Endothelial cell of umbilical vein (primary cell): ENCODE data around the gene ULK2. TPM values are rescaled to one million over a fixed set of nuclear protein-coding genes. Genes with fewer than 3 reads are reported as not detected.

Experiments used
- BruUV-seq: library from RNA; stranded (reverse); fragments of 400-500 nt; replicated peaks from 2 replicates; lab custom pipeline; 2021; lab: Mats Ljungman, UMichigan
- CTCF ChIA-PET: fragments of 300-600, 350-600 bp; sonication (Branson Sonifier 250); formaldehyde crosslinking; loops from one replicate; lab custom pipeline; 2021; ENCODE audit warnings: antibody characterized with exemption, inconsistent platforms; lab: Charles Lee
- POLR2A ChIA-PET: fragments of 300-600, 350-600 bp; sonication (Branson Sonifier 250); formaldehyde crosslinking; loops from one replicate; lab custom pipeline; 2021; ENCODE audit warnings: antibody characterized with exemption, inconsistent platforms; lab: Charles Lee
- DNase-seq: peaks from one replicate; pipeline ENCODE4 v3.0.0-alpha.2; 2011; ENCODE audit warnings: low read depth, low spot score
- FAIRE-seq: peaks from 2 replicates; lab custom pipeline; 2011; peaks lifted over from hg19 to GRCh38; lab: Jason Lieb, UNC
- H2AFZ ChIP-seq: 2 replicates; pipeline ENCODE4 v1.6.0; 2012; ENCODE audit warnings: low read depth, low read length, control low read depth, inconsistent platforms
- H3K27ac ChIP-seq: 2 replicates; pipeline ENCODE4 v1.5.1; 2011; ENCODE audit warnings: low read depth, mild to moderate bottlenecking, control low read depth, low read length, moderate library complexity; ENCODE audit not compliant: insufficient read depth
- H3K27me3 ChIP-seq, 2 experiments: 2 replicates each; pipeline versions ENCODE4 v1.6.0 to v1.6.1; 2011; ENCODE audit warnings: low read length in 2 of 2, mixed read lengths in 1 of 2; ENCODE audit not compliant: control insufficient read depth in 2 of 2, insufficient read depth in 2 of 2
- H3K36me3 ChIP-seq, 2 experiments: 2 replicates in 1 of 2; 3 replicates in 1 of 2; pipeline ENCODE4 v1.5.1; 2011; ENCODE audit warnings: low read length in 2 of 2, mild to moderate bottlenecking in 1 of 2, moderate library complexity in 1 of 2; ENCODE audit not compliant: control insufficient read depth in 2 of 2, insufficient read depth in 2 of 2; ENCODE audit errors: extremely low read depth in 1 of 2
- H3K4me1 ChIP-seq: 3 replicates; pipeline ENCODE4 v1.5.1; 2011; ENCODE audit warnings: mild to moderate bottlenecking, low read length; ENCODE audit not compliant: control insufficient read depth, insufficient read depth; ENCODE audit errors: extremely low read depth
- H3K4me2 ChIP-seq: 2 replicates; pipeline ENCODE4 v1.6.1; 2011; ENCODE audit warnings: low read length, control low read depth, mixed read lengths; ENCODE audit not compliant: insufficient read depth
- H3K4me3 ChIP-seq, 3 experiments: fragments of 200-600 bp in 1 of 3; sonication (generic), shearing (Covaris generic) in 1 of 3; replicated peaks in 1 of 3; 2 replicates each; pipeline ENCODE4 v1.5.1; 2011 to 2016; ENCODE audit warnings: control low read depth in 3 of 3, low read length in 3 of 3, mild to moderate bottlenecking in 2 of 3, inconsistent platforms in 1 of 3, low read depth in 1 of 3, moderate library complexity in 1 of 3; ENCODE audit not compliant: insufficient read depth in 1 of 3
- H3K79me2 ChIP-seq: 2 replicates; pipeline ENCODE4 v1.6.0; 2012; ENCODE audit warnings: low read length, inconsistent platforms; ENCODE audit not compliant: control insufficient read depth, insufficient read depth
- H3K9ac ChIP-seq: replicated peaks from 2 replicates; pipeline ENCODE3; 2011; ENCODE audit warnings: low read length, control low read depth; ENCODE audit not compliant: insufficient read depth; ENCODE audit errors: extremely low read depth
- H3K9me1 ChIP-seq: replicated peaks from 3 replicates; pipeline ENCODE4 v1.6.0; 2011; ENCODE audit warnings: mild to moderate bottlenecking, low read length; ENCODE audit not compliant: control insufficient read depth, insufficient read depth; ENCODE audit errors: extremely low read depth
- H3K9me3 ChIP-seq: replicated peaks from 2 replicates; pipeline ENCODE4 v1.5.1; 2012; ENCODE audit warnings: low read length, inconsistent platforms; ENCODE audit not compliant: control insufficient read depth, insufficient read depth
- H4K20me1 ChIP-seq: replicated peaks from 2 replicates; pipeline ENCODE3; 2011; ENCODE audit warnings: mild to moderate bottlenecking, low read length; ENCODE audit not compliant: control insufficient read depth, insufficient read depth; ENCODE audit errors: extremely low read depth
- CTCF ChIP-seq, 2 donors: IDR thresholded peaks; 1 replicate in 1 of 2; 2 replicates in 1 of 2; pipeline ENCODE4 v1.5.1; 2011; ENCODE audit warnings: low read length in 2 of 2, mild to moderate bottlenecking in 2 of 2, moderate library complexity in 2 of 2, control low read depth in 1 of 2, inconsistent platforms in 1 of 2, low read depth in 1 of 2; ENCODE audit not compliant: insufficient read depth in 1 of 2; ENCODE audit errors: extremely low read depth in 1 of 2
- EZH2 ChIP-seq: IDR thresholded peaks from 2 replicates; pipeline ENCODE4 v1.6.1; 2012; ENCODE audit warnings: borderline replicate concordance, low read depth, mild to moderate bottlenecking, moderate library complexity, low read length, inconsistent platforms; ENCODE audit not compliant: severe bottlenecking
- FOS ChIP-seq: IDR thresholded peaks from 2 replicates; pipeline ENCODE4 v1.6.1; 2011; ENCODE audit warnings: mild to moderate bottlenecking, low read length, moderate library complexity, borderline replicate concordance; ENCODE audit not compliant: insufficient read depth
- GATA2 ChIP-seq: IDR thresholded peaks from 2 replicates; pipeline ENCODE4 v1.7.0; 2011; ENCODE audit warnings: low read depth, mild to moderate bottlenecking, moderate library complexity, mixed read lengths, low read length; ENCODE audit not compliant: insufficient read length, insufficient read depth
- JUN ChIP-seq: IDR thresholded peaks from 2 replicates; pipeline ENCODE4 v1.6.1; 2011; ENCODE audit warnings: borderline replicate concordance, low read depth; ENCODE audit not compliant: insufficient read length, insufficient read depth
- MAX ChIP-seq: IDR thresholded peaks from 2 replicates; pipeline ENCODE4 v1.6.1; 2011; ENCODE audit not compliant: insufficient read depth, insufficient read length
- MYC ChIP-seq: IDR thresholded peaks from one replicate; pipeline ENCODE4 v1.6.1; 2011; ENCODE audit warnings: mild to moderate bottlenecking, low read depth, low read length
- POLR2A ChIP-seq: IDR thresholded peaks from 2 replicates; pipeline ENCODE4 v1.6.1; 2012; ENCODE audit warnings: low read depth, mild to moderate bottlenecking, control low read depth, low read length
- POLR2AphosphoS5 ChIP-seq: IDR thresholded peaks from 2 replicates; pipeline ENCODE4 v1.6.1; 2012; ENCODE audit warnings: low read depth, mild to moderate bottlenecking, control low read depth, low read length, moderate library complexity; ENCODE audit not compliant: insufficient read depth
- dilution Hi-C: fragments of 300-500 bp; cut with MboI; formaldehyde crosslinking; loops from one replicate; pipeline ENCODE4 v1.15.0; 2019; ENCODE audit warnings: low sequenced_read_pairs; ENCODE audit not compliant: extremely low pct_ligation_motif_present
- intact Hi-C: fragments of 100-400 bp; cut with micrococcal nuclease; formaldehyde crosslinking; loops from one replicate; pipeline ENCODE4 v1.10.0; 2022
- polyA plus RNA-seq, 4 experiments: library from polyadenylated mRNA; depleted of rRNA in 3 of 4; stranded (reverse) in 3 of 4; unstranded in 1 of 4; fragments of >200 nt; gene quantifications; 2 replicates each; pipeline versions ENCODE4 v1.2.1 to v1.2.3, GENCODE V29; 2011 to 2012; ENCODE audit warnings: missing spikeins in 1 of 4
- total RNA-seq: library from RNA; stranded (reverse); gene quantifications from 2 replicates; pipeline ENCODE4 v1.2.3, GENCODE V29; 2021

ULK2 gene
- total and polyA plus RNA-seq, 2 donors (not counting 3 experiments of a cell fraction or from before 2014, with no cell fraction given) = 19.3 to 26.7 TPM

- H3K79me2 ChIP-seq = no peaks in the 10 kb centered on the region
- H3K36me3 ChIP-seq = no peaks in the 10 kb centered on the region
- FAIRE-seq (no peak), DNase-seq (no peak)
- no peak overlapping the region for H3K27ac ChIP-seq
- no peaks in the 10 kb centered on the region for H4K20me1 ChIP-seq
- H3K9me3 ChIP-seq = no peaks in the 10 kb centered on the region
- CTCF ChIA-PET = interaction anchor here (0.7 to 8.6 kb wide), 7 partner anchors 9 to 397 kb away, joined by 3 to 169 read pairs (median 6); partner anchors contain the start of genes ALDH3A1 and B9D1
- no peak overlapping the region for H3K4me3 ChIP-seq
- no peaks in the 10 kb centered on the region for H3K9me1 ChIP-seq
- H3K9ac ChIP-seq = no peak overlapping the region
- H3K4me1 ChIP-seq = no peaks in the 10 kb centered on the region
- no TSS peak for BruUV-seq
- no peak for TF ChIP-seq CTCF (IDR thresholded peaks at IDR 0.05; ENCODE audit: extremely low read depth in 1 of 2, insufficient read depth in 1 of 2, low read depth in 1 of 2, low read length in 2 of 2)
- TF ChIP-seq MYC = no peak
- TF ChIP-seq GATA2 = no peak
- no peak for TF ChIP-seq POLR2A
- no peak for TF ChIP-seq EZH2
- no peak for TF ChIP-seq JUN
- no peak for TF ChIP-seq FOS
- no peak for TF ChIP-seq POLR2AphosphoS5
- TF ChIP-seq MAX = no peak
- no peaks in the 10 kb centered on the region for H3K27me3 ChIP-seq
- H2AFZ ChIP-seq = no peak overlapping the region
- dilution Hi-C loops = no loop called here
- POLR2A ChIA-PET = no interaction called here
- intact Hi-C loops = no loop called here
- no peak overlapping the region for H3K4me2 ChIP-seq
Observed at GRCh38 chr17:19759568-19760549, 107.9 kb downstream of the ULK2 start.
